Keratinocyte (primary cell): ENCODE results near the gene LMNA. TPM values are rescaled to one million over a fixed set of nuclear protein-coding genes. Genes with fewer than 3 reads are reported as not detected.

ENCODE experiments used
- DNase-seq: peaks from one replicate; pipeline ENCODE4 v3.0.0-alpha.2; 2011; ENCODE audit warnings: low read depth, missing footprints, low spot score
- FAIRE-seq: peaks from 2 replicates; lab custom pipeline; 2011; peaks lifted over from hg19 to GRCh38; lab: Jason Lieb, UNC
- H2AFZ ChIP-seq: 2 replicates; pipeline ENCODE4 v1.6.0; 2012; ENCODE audit warnings: low read length, control low read depth, inconsistent platforms; ENCODE audit not compliant: control insufficient read depth
- H3K27ac ChIP-seq: 2 replicates; pipeline ENCODE4 v1.5.1; 2011; ENCODE audit warnings: low read length; ENCODE audit not compliant: control insufficient read depth, insufficient read depth
- H3K27me3 ChIP-seq: 3 replicates; pipeline ENCODE4 v1.6.0; 2011; ENCODE audit warnings: low read length; ENCODE audit not compliant: control insufficient read depth, insufficient read depth; ENCODE audit errors: extremely low read depth
- H3K36me3 ChIP-seq, 2 experiments: 2 replicates in 1 of 2; 3 replicates in 1 of 2; pipeline ENCODE4 v1.5.1; 2011; ENCODE audit warnings: low read length in 2 of 2, mild to moderate bottlenecking in 1 of 2; ENCODE audit not compliant: control insufficient read depth in 2 of 2, insufficient read depth in 2 of 2; ENCODE audit errors: extremely low read depth in 1 of 2
- H3K4me1 ChIP-seq: 3 replicates; pipeline ENCODE4 v1.5.1; 2011; ENCODE audit warnings: low read length; ENCODE audit not compliant: control insufficient read depth, insufficient read depth; ENCODE audit errors: extremely low read depth
- H3K4me2 ChIP-seq: 3 replicates; pipeline ENCODE4 v1.6.0; 2011; ENCODE audit warnings: low read depth, low read length; ENCODE audit not compliant: control insufficient read depth, insufficient read depth; ENCODE audit errors: extremely low read depth
- H3K4me3 ChIP-seq, 3 experiments: fragments of 200-600 bp in 1 of 3; sonication (generic) in 1 of 3; 2 replicates in 2 of 3; 3 replicates in 1 of 3; pipeline ENCODE4 v1.5.1; 2011 to 2016; ENCODE audit warnings: low read length in 3 of 3, mild to moderate bottlenecking in 3 of 3, control low read depth in 2 of 3, inconsistent platforms in 1 of 3, low read depth in 1 of 3, mixed read lengths in 1 of 3, mixed run types in 1 of 3, moderate library complexity in 1 of 3; ENCODE audit not compliant: control insufficient read depth in 2 of 3, insufficient read depth in 2 of 3; ENCODE audit errors: extremely low read depth in 1 of 3
- H3K79me2 ChIP-seq: 2 replicates; pipeline ENCODE4 v1.6.0; 2012; ENCODE audit warnings: low read length; ENCODE audit not compliant: control insufficient read depth, insufficient read depth
- H3K9ac ChIP-seq: 3 replicates; pipeline ENCODE4 v1.6.0; 2011; ENCODE audit warnings: low read length; ENCODE audit not compliant: control insufficient read depth, insufficient read depth; ENCODE audit errors: extremely low read depth
- H3K9me1 ChIP-seq: 3 replicates; pipeline ENCODE4 v1.6.0; 2011; ENCODE audit warnings: low read length; ENCODE audit not compliant: control insufficient read depth, insufficient read depth; ENCODE audit errors: extremely low read depth
- H3K9me3 ChIP-seq: 2 replicates; pipeline ENCODE4 v1.5.1; 2012; ENCODE audit warnings: low read depth, low read length; ENCODE audit not compliant: control insufficient read depth
- H4K20me1 ChIP-seq: 3 replicates; pipeline ENCODE4 v1.6.0; 2011; ENCODE audit warnings: low read length; ENCODE audit not compliant: control insufficient read depth, insufficient read depth; ENCODE audit errors: extremely low read depth
- EZH2 ChIP-seq: IDR thresholded peaks from one replicate; pipeline ENCODE4 v1.6.1; 2012; ENCODE audit warnings: inconsistent platforms, mild to moderate bottlenecking, low read length, moderate library complexity
- dilution Hi-C: fragments of 300-500 bp; cut with MboI; formaldehyde crosslinking; loops from one replicate; pipeline ENCODE4 v1.7.0; 2020; ENCODE audit warnings: low sequenced_read_pairs; ENCODE audit not compliant: extremely low pct_ligation_motif_present
- polyA plus RNA-seq, 5 experiments: library from polyadenylated mRNA; depleted of rRNA in 3 of 5; stranded (reverse) in 3 of 5; stranded (forward) in 1 of 5; unstranded in 1 of 5; fragments of >200 nt; gene quantifications; 1 replicate in 1 of 5; 2 replicates in 3 of 5; 3 replicates in 1 of 5; pipeline versions ENCODE4 v1.2.1 to v1.2.3, GENCODE V29; 2011 to 2012; ENCODE audit warnings: missing spikeins in 2 of 5, low read depth in 1 of 5, low replicate concordance in 1 of 5
- TF ChIP-seq, protein P1 (sequence below), 3 experiments: IDR thresholded peaks in 1 of 3; conservative IDR thresholded peaks in 1 of 3; optimal IDR thresholded peaks in 1 of 3; 2 replicates in 2 of 3; 3 replicates in 1 of 3; pipeline versions ENCODE3 to v1.5.1; 2011; ENCODE audit warnings: low read length in 3 of 3, mild to moderate bottlenecking in 3 of 3, moderate library complexity in 2 of 3, control low read depth in 1 of 3, inconsistent platforms in 1 of 3; ENCODE audit not compliant: insufficient read depth in 2 of 3; ENCODE audit errors: extremely low read depth in 1 of 3

LMNA gene
- polyA plus RNA-seq, 1 donor (not counting 4 experiments of a cell fraction or from before 2014, with no cell fraction given): 444 TPM

GRCh38 chr1:156134716-156135435, 20.4 kb downstream of the LMNA start:
- Histone ChIP-seq H3K4me1 (peaks cover 9% of the 10 kb centered on the region), H3K27me3 (no peaks in the 10 kb centered on the region), H3K4me3 (no peak overlapping the region), H3K27ac (no peak overlapping the region), H3K9me1 (no peaks in the 10 kb centered on the region), H3K79me2 (peaks cover 39% of the 10 kb centered on the region), H3K4me2 (no peak overlapping the region), H3K36me3 (peaks cover 63 to 70% of the 10 kb centered on the region in 2 experiments), H4K20me1 (peaks cover 18% of the 10 kb centered on the region), H3K9ac (no peak overlapping the region), H3K9me3 (no peaks in the 10 kb centered on the region), H2AFZ (no peak overlapping the region)
- FAIRE-seq (no peak), DNase-seq (no peak)
- dilution Hi-C loops: no loop called here
- no peak for TF ChIP-seq EZH2
- TF ChIP-seq, protein P1, sequence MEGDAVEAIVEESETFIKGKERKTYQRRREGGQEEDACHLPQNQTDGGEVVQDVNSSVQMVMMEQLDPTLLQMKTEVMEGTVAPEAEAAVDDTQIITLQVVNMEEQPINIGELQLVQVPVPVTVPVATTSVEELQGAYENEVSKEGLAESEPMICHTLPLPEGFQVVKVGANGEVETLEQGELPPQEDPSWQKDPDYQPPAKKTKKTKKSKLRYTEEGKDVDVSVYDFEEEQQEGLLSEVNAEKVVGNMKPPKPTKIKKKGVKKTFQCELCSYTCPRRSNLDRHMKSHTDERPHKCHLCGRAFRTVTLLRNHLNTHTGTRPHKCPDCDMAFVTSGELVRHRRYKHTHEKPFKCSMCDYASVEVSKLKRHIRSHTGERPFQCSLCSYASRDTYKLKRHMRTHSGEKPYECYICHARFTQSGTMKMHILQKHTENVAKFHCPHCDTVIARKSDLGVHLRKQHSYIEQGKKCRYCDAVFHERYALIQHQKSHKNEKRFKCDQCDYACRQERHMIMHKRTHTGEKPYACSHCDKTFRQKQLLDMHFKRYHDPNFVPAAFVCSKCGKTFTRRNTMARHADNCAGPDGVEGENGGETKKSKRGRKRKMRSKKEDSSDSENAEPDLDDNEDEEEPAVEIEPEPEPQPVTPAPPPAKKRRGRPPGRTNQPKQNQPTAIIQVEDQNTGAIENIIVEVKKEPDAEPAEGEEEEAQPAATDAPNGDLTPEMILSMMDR (optimal IDR thresholded peaks at IDR 0.05 in 1 of 3, IDR thresholded peaks at IDR 0.05 in 1 of 3, conservative IDR thresholded peaks at IDR 0.05 in 1 of 3; ENCODE audit: extremely low read depth in 1 of 3, insufficient read depth in 2 of 3, low read length in 3 of 3): no peak

DNA sequence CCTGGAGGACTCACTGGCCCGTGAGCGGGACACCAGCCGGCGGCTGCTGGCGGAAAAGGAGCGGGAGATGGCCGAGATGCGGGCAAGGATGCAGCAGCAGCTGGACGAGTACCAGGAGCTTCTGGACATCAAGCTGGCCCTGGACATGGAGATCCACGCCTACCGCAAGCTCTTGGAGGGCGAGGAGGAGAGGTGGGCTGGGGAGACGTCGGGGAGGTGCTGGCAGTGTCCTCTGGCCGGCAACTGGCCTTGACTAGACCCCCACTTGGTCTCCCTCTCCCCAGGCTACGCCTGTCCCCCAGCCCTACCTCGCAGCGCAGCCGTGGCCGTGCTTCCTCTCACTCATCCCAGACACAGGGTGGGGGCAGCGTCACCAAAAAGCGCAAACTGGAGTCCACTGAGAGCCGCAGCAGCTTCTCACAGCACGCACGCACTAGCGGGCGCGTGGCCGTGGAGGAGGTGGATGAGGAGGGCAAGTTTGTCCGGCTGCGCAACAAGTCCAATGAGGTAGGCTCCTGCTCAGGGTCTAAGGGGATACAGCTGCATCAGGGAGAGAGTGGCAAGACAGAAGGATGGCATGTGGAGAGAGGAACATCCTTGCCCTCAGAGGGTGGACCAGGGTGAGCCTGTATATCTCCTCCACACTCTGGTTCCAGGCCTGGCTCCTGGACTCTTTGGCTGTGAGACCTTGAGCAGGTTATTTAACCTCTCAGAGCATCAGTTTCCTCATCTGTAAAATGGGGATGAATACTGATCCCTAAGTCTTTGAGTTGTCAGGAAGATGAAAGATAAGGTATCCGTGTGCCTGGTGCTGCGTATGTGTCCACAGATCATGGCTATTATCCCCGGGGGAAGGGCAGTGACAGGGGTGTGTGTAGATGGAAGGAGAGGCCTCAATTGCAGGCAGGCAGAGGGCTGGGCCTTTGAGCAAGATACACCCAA, 21.7 kb downstream of the LMNA start:
- Histone ChIP-seq H3K9ac (no peak overlapping the region), H3K36me3 (peaks cover 68 to 71% of the 10 kb centered on the region in 2 experiments), H3K79me2 (peaks cover 30% of the 10 kb centered on the region), H4K20me1 (peaks cover 14% of the 10 kb centered on the region), H2AFZ (no peak overlapping the region), H3K4me1 (no peaks in the 10 kb centered on the region), H3K27me3 (no peaks in the 10 kb centered on the region), H3K4me3 (no peak overlapping the region), H3K9me3 (no peaks in the 10 kb centered on the region), H3K9me1 (no peaks in the 10 kb centered on the region), H3K4me2 (no peak overlapping the region), H3K27ac (no peak overlapping the region)
- FAIRE-seq (no peak), DNase-seq (no peak)
- dilution Hi-C loops: no loop called here
- TF ChIP-seq EZH2: no peak
- TF ChIP-seq, protein P1 (optimal IDR thresholded peaks at IDR 0.05 in 1 of 3, IDR thresholded peaks at IDR 0.05 in 1 of 3, conservative IDR thresholded peaks at IDR 0.05 in 1 of 3; ENCODE audit: extremely low read depth in 1 of 3, insufficient read depth in 2 of 3, low read length in 3 of 3): no peak
